A673 (cell line): Measurements from ENCODE around the gene ZSWIM5.

Experiments
- EZH2 ChIP-seq: fragments of 200-600 bp; sonication (generic); IDR thresholded peaks from 2 replicates; pipeline ENCODE4 v1.6.1; 2017; ENCODE audit warnings: borderline replicate concordance, low read depth, mild to moderate bottlenecking, mixed read lengths, antibody characterized with exemption, low read length; ENCODE audit not compliant: poor library complexity, severe bottlenecking
- TF ChIP-seq, protein P1 (sequence below): fragments of 300-800, 200-600 bp; sonication (generic); conservative IDR thresholded peaks from 2 replicates; pipeline ENCODE4 v1.5.1; 2017; ENCODE audit warnings: low read depth, mild to moderate bottlenecking, antibody characterized with exemption, low read length, moderate library complexity, mixed read lengths

DNA sequence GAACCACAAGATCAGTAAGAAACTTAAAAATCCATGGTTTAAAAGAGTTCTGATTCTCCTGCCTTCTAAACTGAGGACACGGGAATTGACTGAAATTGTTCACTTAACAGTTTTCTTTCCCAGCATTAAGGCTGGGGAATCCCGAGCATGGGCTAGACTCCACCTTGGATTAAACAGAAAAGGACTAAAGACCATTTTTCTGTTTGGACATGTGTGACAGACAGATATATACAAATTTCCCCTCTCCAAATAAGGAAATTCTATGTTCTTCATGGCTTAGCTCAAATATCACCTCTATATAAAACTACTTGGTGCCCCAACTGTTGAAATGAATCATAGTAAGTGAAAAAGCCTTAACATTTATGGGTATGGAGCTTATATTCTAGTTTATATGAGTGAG lies 109.3 kb downstream of the ZSWIM5 start:
- TF ChIP-seq, protein P1, sequence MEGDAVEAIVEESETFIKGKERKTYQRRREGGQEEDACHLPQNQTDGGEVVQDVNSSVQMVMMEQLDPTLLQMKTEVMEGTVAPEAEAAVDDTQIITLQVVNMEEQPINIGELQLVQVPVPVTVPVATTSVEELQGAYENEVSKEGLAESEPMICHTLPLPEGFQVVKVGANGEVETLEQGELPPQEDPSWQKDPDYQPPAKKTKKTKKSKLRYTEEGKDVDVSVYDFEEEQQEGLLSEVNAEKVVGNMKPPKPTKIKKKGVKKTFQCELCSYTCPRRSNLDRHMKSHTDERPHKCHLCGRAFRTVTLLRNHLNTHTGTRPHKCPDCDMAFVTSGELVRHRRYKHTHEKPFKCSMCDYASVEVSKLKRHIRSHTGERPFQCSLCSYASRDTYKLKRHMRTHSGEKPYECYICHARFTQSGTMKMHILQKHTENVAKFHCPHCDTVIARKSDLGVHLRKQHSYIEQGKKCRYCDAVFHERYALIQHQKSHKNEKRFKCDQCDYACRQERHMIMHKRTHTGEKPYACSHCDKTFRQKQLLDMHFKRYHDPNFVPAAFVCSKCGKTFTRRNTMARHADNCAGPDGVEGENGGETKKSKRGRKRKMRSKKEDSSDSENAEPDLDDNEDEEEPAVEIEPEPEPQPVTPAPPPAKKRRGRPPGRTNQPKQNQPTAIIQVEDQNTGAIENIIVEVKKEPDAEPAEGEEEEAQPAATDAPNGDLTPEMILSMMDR: no peak
- no peak for TF ChIP-seq EZH2
